CD14-positive monocyte (primary cell): ENCODE measurements around the gene PSKH1. TPM values are rescaled to one million over a fixed set of nuclear protein-coding genes. Genes with fewer than 3 reads are reported as not detected.
A peak's percentile ranks its signal among the peaks of the same experiment; 100 is the strongest.

Source experiments
- DNase-seq, 3 donors: peaks; one replicate each; pipeline ENCODE4 v3.0.0-alpha.2; 2011 to 2022
- H2AFZ ChIP-seq: 2 replicates; pipeline ENCODE4 v1.6.0; 2012; ENCODE audit warnings: mild to moderate bottlenecking, low read depth, low read length, inconsistent platforms; ENCODE audit not compliant: insufficient read depth, poor library complexity, severe bottlenecking
- H3K27ac ChIP-seq, 2 donors: 1 replicate in 1 of 2; 2 replicates in 1 of 2; pipeline ENCODE4 v1.5.1; 2012 to 2013; ENCODE audit warnings: low read length in 2 of 2, control low read depth in 1 of 2, inconsistent platforms in 1 of 2, low read depth in 1 of 2, mild to moderate bottlenecking in 1 of 2
- H3K27me3 ChIP-seq, 2 donors: one replicate each; pipeline versions ENCODE4 v1.6.0 to v1.6.1; 2011 to 2013; ENCODE audit warnings: low read length in 2 of 2; ENCODE audit not compliant: control insufficient read depth in 2 of 2, insufficient read depth in 2 of 2
- H3K36me3 ChIP-seq, 2 donors: replicated peaks in 1 of 2; 1 replicate in 1 of 2; 2 replicates in 1 of 2; pipeline versions ENCODE4 v1.5.1 to v1.6.1; 2012 to 2013; ENCODE audit warnings: low read length in 2 of 2, control low read depth in 1 of 2, inconsistent platforms in 1 of 2, mild to moderate bottlenecking in 1 of 2; ENCODE audit not compliant: insufficient read depth in 2 of 2, control insufficient read depth in 1 of 2
- H3K4me1 ChIP-seq, 2 donors: 1 replicate in 1 of 2; 2 replicates in 1 of 2; pipeline versions ENCODE4 v1.5.1 to v1.6.1; 2012 to 2013; ENCODE audit warnings: low read length in 2 of 2, control low read depth in 1 of 2, inconsistent platforms in 1 of 2, mild to moderate bottlenecking in 1 of 2, moderate library complexity in 1 of 2; ENCODE audit not compliant: insufficient read depth in 2 of 2, control insufficient read depth in 1 of 2
- H3K4me2 ChIP-seq: replicated peaks from 2 replicates; pipeline ENCODE3; 2012; ENCODE audit warnings: low read length, moderate library complexity, mild to moderate bottlenecking; ENCODE audit not compliant: poor library complexity, severe bottlenecking; ENCODE audit errors: extremely low read depth
- H3K4me3 ChIP-seq, 3 experiments: fragments of 200-600 bp in 1 of 3; sonication (generic) in 1 of 3; replicated peaks in 1 of 3; 1 replicate in 2 of 3; 2 replicates in 1 of 3; pipeline ENCODE4 v1.5.1; 2011 to 2013; ENCODE audit warnings: low read length in 3 of 3, mild to moderate bottlenecking in 3 of 3, control low read depth in 2 of 3, low read depth in 2 of 3, inconsistent platforms in 1 of 3, moderate library complexity in 1 of 3
- H3K79me2 ChIP-seq: 2 replicates; pipeline ENCODE4 v1.6.0; 2012; ENCODE audit warnings: mild to moderate bottlenecking, control low read depth, inconsistent platforms, low read length, moderate library complexity; ENCODE audit not compliant: insufficient read depth
- H3K9ac ChIP-seq: 2 replicates; pipeline ENCODE4 v1.6.0; 2017; ENCODE audit warnings: low read length, mild to moderate bottlenecking; ENCODE audit not compliant: insufficient read depth, poor library complexity, severe bottlenecking
- H3K9me3 ChIP-seq, 2 donors: replicated peaks in 1 of 2; 1 replicate in 1 of 2; 2 replicates in 1 of 2; pipeline versions ENCODE4 v1.5.1 to v1.6.1; 2012 to 2013; ENCODE audit warnings: low read length in 2 of 2, control low read depth in 1 of 2; ENCODE audit not compliant: control insufficient read depth in 1 of 2, insufficient read depth in 1 of 2
- H4K20me1 ChIP-seq: 2 replicates; pipeline ENCODE4 v1.6.0; 2012; ENCODE audit warnings: mild to moderate bottlenecking, low read length, control low read depth, moderate library complexity; ENCODE audit not compliant: insufficient read depth
- H3K27ac Mint-ChIP-seq, 7 donors: one replicate each; pipeline ENCODE4 v1.8.0; 2020; ENCODE audit warnings: mild to moderate bottlenecking in 7 of 7, mixed read lengths in 7 of 7, moderate library complexity in 6 of 7, inconsistent platforms in 2 of 7
- H3K27me3 Mint-ChIP-seq, 3 donors: one replicate each; pipeline ENCODE4 v1.8.0; 2021 to 2022; ENCODE audit warnings: low read depth in 3 of 3, mild to moderate bottlenecking in 3 of 3, mixed read lengths in 3 of 3, moderate library complexity in 3 of 3, inconsistent platforms in 1 of 3
- H3K36me3 Mint-ChIP-seq, 2 donors: one replicate each; pipeline ENCODE4 v1.8.0; 2020; ENCODE audit warnings: mixed read lengths in 2 of 2, inconsistent platforms in 1 of 2, mild to moderate bottlenecking in 1 of 2
- H3K4me1 Mint-ChIP-seq: one replicate; pipeline ENCODE4 v1.8.0; 2020; ENCODE audit warnings: mild to moderate bottlenecking, mixed read lengths
- H3K4me3 Mint-ChIP-seq, 2 donors: one replicate each; pipeline ENCODE4 v1.8.0; 2020; ENCODE audit warnings: mild to moderate bottlenecking in 2 of 2, mixed read lengths in 2 of 2, moderate library complexity in 1 of 2
- H3K9me3 Mint-ChIP-seq, 7 donors: one replicate each; pipeline ENCODE4 v1.8.0; 2020 to 2022; ENCODE audit warnings: mixed read lengths in 7 of 7, mild to moderate bottlenecking in 6 of 7, moderate library complexity in 6 of 7, inconsistent platforms in 2 of 7
- WGBS: methylation state at CpG from one replicate; pipeline ENCODE4 v1.1.5; 2013; ENCODE audit warnings: missing lambda C conversion rate; ENCODE audit not compliant: insufficient coverage; 5-methylcytosine and 5-hydroxymethylcytosine counted together
- intact Hi-C, 2 donors: fragments of 100-400 bp; cut with micrococcal nuclease; formaldehyde crosslinking; loops; one replicate each; pipeline versions ENCODE4 v1.15.0 to v1.15.1; 2023
- polyA plus RNA-seq, 3 donors: library from polyadenylated mRNA; depleted of rRNA in 1 of 3; unstranded in 2 of 3; stranded (reverse) in 1 of 3; fragments of 300-500 nt in 2 of 3; fragments of >200 nt in 1 of 3; fragmentation: Illumina TruSeq in 2 of 3; gene quantifications; 1 replicate in 2 of 3; 2 replicates in 1 of 3; pipeline ENCODE4 v1.2.3, GENCODE V29; 2012 to 2021
- TF ChIP-seq, protein P1 (sequence below): fragments of 200-600 bp; IDR thresholded peaks from one replicate; pipeline ENCODE4 v1.8.0; 2022; ENCODE audit warnings: antibody characterized with exemption, mild to moderate bottlenecking

PSKH1 gene
- polyA plus RNA-seq, 3 donors = 11.0 to 19.7 (median 16.8) TPM

DNA sequence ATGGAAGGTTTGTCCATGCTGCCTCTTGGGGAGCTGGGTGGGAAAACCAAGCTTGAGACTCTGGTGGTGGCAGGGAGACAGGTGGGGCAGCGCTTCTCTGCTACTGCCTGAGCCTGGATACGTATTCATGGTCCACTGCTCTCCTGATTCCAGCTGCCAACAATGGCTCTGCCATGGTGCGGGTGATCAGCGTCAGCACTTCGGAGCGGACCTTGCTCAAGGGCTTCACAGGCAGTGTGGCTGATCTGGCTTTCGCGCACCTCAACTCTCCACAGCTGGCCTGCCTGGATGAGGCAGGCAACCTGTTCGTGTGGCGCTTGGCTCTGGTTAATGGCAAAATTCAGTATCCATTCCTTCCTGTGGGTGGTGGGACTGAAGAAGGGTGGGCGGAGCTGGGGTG, 16.0 kb upstream of the PSKH1 start:
- Histone ChIP-seq H3K27me3 (no peaks in the 10 kb centered on the region), H3K79me2 (peaks cover 39% of the 10 kb centered on the region), H2AFZ (no peak overlapping the region), H3K9me3 (no peaks in the 10 kb centered on the region), H3K36me3 (peaks cover 65 to 70% of the 10 kb centered on the region in 2 donors), H3K4me2 (no peak overlapping the region), H3K4me3 (no peak overlapping the region), H3K27ac (no peak overlapping the region), H3K4me1 (peaks cover 22 to 26% of the 10 kb centered on the region in 2 donors), H3K9ac (no peak overlapping the region), H4K20me1 (peaks cover 39% of the 10 kb centered on the region)
- no peak overlapping the region for H3K4me3 Mint-ChIP-seq
- H3K36me3 Mint-ChIP-seq = peaks cover 63 to 70% of the 10 kb centered on the region in 2 donors
- DNase-seq = no peak
- TF ChIP-seq, protein P1, sequence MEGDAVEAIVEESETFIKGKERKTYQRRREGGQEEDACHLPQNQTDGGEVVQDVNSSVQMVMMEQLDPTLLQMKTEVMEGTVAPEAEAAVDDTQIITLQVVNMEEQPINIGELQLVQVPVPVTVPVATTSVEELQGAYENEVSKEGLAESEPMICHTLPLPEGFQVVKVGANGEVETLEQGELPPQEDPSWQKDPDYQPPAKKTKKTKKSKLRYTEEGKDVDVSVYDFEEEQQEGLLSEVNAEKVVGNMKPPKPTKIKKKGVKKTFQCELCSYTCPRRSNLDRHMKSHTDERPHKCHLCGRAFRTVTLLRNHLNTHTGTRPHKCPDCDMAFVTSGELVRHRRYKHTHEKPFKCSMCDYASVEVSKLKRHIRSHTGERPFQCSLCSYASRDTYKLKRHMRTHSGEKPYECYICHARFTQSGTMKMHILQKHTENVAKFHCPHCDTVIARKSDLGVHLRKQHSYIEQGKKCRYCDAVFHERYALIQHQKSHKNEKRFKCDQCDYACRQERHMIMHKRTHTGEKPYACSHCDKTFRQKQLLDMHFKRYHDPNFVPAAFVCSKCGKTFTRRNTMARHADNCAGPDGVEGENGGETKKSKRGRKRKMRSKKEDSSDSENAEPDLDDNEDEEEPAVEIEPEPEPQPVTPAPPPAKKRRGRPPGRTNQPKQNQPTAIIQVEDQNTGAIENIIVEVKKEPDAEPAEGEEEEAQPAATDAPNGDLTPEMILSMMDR = no peak
- peaks cover 0 to 2% (median 0%) of the 10 kb centered on the region in 3 donors for H3K27me3 Mint-ChIP-seq
- H3K9me3 Mint-ChIP-seq = no peaks in the 10 kb centered on the region
- intact Hi-C loops = loop anchor here in 1 of 2 donors (10.0 kb wide), 1 partner anchor 58 kb away; the partner anchor contains the start of genes CTRL and PSMB10
- peak overlapping the region in 3 of 7 donors; percentile 21 to 81 (median 34) for H3K27ac Mint-ChIP-seq
- peaks cover 29% of the 10 kb centered on the region for H3K4me1 Mint-ChIP-seq
- 98% methylated on average over 6 of the region's 11 CpGs for WGBS

DNA sequence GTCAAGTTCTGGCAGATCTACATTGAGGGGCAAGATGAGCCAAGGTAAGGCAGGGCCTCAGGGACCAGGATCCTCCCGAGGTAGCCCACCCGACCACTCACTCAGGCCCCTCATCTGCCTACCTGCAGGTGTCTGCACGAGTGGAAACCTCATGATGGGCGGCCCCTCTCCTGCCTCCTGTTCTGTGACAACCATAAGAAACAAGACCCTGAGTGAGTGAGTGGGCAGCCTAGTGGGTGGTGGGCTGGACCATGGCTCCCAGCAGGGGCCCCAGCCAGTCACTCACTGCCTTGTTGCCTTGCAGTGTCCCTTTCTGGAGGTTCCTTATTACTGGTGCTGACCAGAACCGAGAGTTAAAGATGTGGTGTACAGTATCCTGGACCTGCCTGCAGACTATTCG, 14.8 kb upstream of the PSKH1 start:
- no peaks in the 10 kb centered on the region for H3K9me3 ChIP-seq
- Mint-ChIP-seq H3K27me3 (peaks cover 0 to 2% (median 0%) of the 10 kb centered on the region in 3 donors), H3K27ac (no peak overlapping the region), H3K4me3 (no peak overlapping the region), H3K36me3 (peaks cover 74 to 82% of the 10 kb centered on the region in 2 donors), H3K9me3 (no peaks in the 10 kb centered on the region), H3K4me1 (peaks cover 23% of the 10 kb centered on the region)
- no peak overlapping the region for H3K27ac ChIP-seq
- TF ChIP-seq, protein P1 = no peak
- no peak overlapping the region for H3K4me2 ChIP-seq
- no peak overlapping the region for H2AFZ ChIP-seq
- no peak overlapping the region for H3K4me3 ChIP-seq
- DNase-seq = no peak
- H3K79me2 ChIP-seq = peaks cover 36% of the 10 kb centered on the region
- peaks cover 77 to 81% of the 10 kb centered on the region in 2 donors for H3K36me3 ChIP-seq
- 100% methylated on average over 1 of the region's 6 CpGs for WGBS
- no peak overlapping the region for H3K9ac ChIP-seq
- H3K4me1 ChIP-seq = peaks cover 15 to 18% of the 10 kb centered on the region in 2 donors
- peaks cover 39% of the 10 kb centered on the region for H4K20me1 ChIP-seq
- no peaks in the 10 kb centered on the region for H3K27me3 ChIP-seq
- intact Hi-C loops = loop anchor here in 1 of 2 donors (10.0 kb wide), 1 partner anchor 57 kb away; the partner anchor contains the start of genes CTRL and PSMB10
